Activated T-cell treated with anti-CD3 and anti-CD28 coated beads, Interleukin-2, amount 50 U/mL, for 72 hours (primary cell): ENCODE measurements around the gene CFAP410. TPM values are rescaled to one million over a fixed set of nuclear protein-coding genes. Genes with fewer than 3 reads are reported as not detected.
A peak's percentile ranks its signal among the peaks of the same experiment; 100 is the strongest.
"Not testable (repeated sequence)": the region's sequence is repeated elsewhere in the genome, so short reads cannot be mapped to it uniquely, and the experiment has no call there.

ENCODE experiments used
- ATAC-seq, 2 donors: fragments of 150-1000 bp; cut with Tn5 transposase; replicated peaks in 1 of 2; 2 replicates each; pipeline ENCODE4 v1.10.0; 2021; ENCODE audit warnings: moderate library complexity in 2 of 2, mild to moderate bottlenecking in 1 of 2
- DNase-seq, 2 donors: peaks; one replicate each; pipeline ENCODE4 v3.0.0; 2021 to 2022; ENCODE audit warnings: mixed read lengths in 1 of 2
- H3K27ac Mint-ChIP-seq: one replicate; pipeline ENCODE4 v1.8.0; 2022; ENCODE audit warnings: mild to moderate bottlenecking, moderate library complexity, mixed read lengths
- H3K27me3 Mint-ChIP-seq: one replicate; pipeline ENCODE4 v1.8.0; 2022; ENCODE audit warnings: low read depth, mixed read lengths
- H3K36me3 Mint-ChIP-seq, 2 donors: one replicate each; pipeline ENCODE4 v1.8.0; 2022; ENCODE audit warnings: mixed read lengths in 2 of 2, mild to moderate bottlenecking in 1 of 2; ENCODE audit not compliant: insufficient read depth in 2 of 2
- H3K4me1 Mint-ChIP-seq: one replicate; pipeline ENCODE4 v1.8.0; 2022; ENCODE audit warnings: low read depth, mixed read lengths
- H3K4me3 Mint-ChIP-seq, 2 donors: one replicate each; pipeline ENCODE4 v1.8.0; 2022; ENCODE audit warnings: mild to moderate bottlenecking in 2 of 2, mixed read lengths in 2 of 2, moderate library complexity in 2 of 2
- H3K9me3 Mint-ChIP-seq, 2 donors: one replicate each; pipeline ENCODE4 v1.8.0; 2022; ENCODE audit warnings: mixed read lengths in 2 of 2
- total RNA-seq, 2 donors: library from RNA; stranded (reverse); gene quantifications; one replicate each; pipeline ENCODE4 v1.2.3, GENCODE V29; 2022

The CFAP410 gene
- total RNA-seq, 2 donors from 2014 or later: 14.5 to 17.2 TPM

DNA sequence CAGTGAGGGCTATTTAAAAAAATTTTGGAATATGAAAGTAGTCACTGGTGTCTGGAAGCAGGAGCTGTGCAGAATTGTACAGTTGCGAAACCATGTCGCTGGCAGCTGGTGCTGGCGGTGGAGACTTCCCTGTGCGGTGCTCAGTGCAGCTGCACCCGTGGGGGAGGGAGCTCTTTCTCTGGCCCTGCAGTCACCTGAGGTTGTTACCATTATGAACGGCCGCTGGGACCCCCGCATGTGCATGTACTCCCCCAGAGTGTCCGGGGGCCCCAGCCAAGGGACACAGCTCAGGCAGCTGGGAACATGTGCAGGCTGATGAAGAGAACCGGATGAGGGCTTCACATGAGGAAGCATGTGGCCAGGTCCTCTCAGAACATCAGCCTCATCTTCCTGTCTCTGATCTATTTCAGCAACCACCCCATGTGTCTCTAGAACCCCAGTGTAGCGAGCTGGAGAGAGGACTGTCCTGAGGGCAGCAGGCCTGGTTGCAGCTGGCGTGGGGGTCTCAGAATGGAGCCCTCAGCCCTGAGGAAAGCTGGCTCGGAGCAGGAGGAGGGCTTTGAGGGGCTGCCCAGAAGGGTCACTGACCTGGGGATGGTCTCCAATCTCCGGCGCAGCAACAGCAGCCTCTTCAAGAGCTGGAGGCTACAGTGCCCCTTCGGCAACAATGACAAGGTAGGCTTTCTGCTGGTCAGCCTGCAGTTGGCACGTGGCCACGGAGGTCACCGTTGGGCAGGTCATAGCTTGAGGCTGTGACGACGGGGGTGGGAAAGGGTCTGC lies 14.2 kb upstream of the CFAP410 start, which contains the start of gene TRPM2:
TSS of gene TRPM2 (plus strand) at position 431 of the 780 bp plus-strand sequence. CDS start at position 511, 80 bp downstream.
- peaks cover 0 to 2% of the 10 kb centered on the region in 2 donors for H3K36me3 Mint-ChIP-seq
- peaks cover 52% of the 10 kb centered on the region for H3K4me1 Mint-ChIP-seq
- DNase-seq (peak; percentile 21 to 27), ATAC-seq (peak; percentile 61 to 70)
- no peak within 1 kb of the TSS for H3K27ac Mint-ChIP-seq
- peaks cover 12% of the 10 kb centered on the region for H3K27me3 Mint-ChIP-seq
- H3K9me3 Mint-ChIP-seq: no peaks in the 10 kb centered on the region
- H3K4me3 Mint-ChIP-seq: peak within 1 kb of the TSS; percentile 64 to 66

DNA sequence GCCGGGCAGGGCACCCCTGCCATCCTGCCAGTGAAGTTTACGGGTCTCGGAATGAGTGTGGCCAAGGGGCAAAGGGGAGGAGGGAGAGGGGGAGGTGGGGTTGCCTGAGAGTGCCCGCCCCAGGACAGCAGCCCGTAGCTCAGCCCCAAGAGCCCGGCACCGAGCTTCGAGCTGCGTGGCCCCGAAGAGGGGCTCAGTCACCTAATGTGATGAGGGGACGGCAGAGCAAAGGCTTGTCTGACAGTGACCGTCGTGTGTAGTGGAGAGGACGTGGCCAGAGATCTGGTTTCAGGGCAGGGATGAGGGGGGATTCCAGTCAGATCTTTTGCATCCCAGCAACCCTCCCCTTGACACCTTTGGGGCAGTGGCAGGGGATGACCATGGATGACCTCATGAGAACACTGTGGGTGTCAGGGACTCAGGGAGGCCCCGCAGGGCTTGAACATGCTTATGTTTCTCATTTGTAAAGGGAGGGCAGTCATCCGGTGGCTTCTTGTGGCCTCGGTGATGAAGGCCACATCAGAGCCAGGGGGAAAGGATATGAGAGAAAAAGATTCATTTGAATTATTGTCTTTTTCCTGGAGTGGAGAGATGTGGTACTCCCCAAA lies 13.2 kb upstream of the CFAP410 start:
- Mint-ChIP-seq H3K9me3 (no peaks in the 10 kb centered on the region), H3K27ac (no peak overlapping the region), H3K4me3 (peak overlapping the region; percentile 64 to 66), H3K27me3 (peaks cover 12% of the 10 kb centered on the region), H3K4me1 (peaks cover 52% of the 10 kb centered on the region), H3K36me3 (peaks cover 0 to 2% of the 10 kb centered on the region in 2 donors)
- no peak for DNase-seq
- ATAC-seq: peak; percentile 53 to 57

DNA sequence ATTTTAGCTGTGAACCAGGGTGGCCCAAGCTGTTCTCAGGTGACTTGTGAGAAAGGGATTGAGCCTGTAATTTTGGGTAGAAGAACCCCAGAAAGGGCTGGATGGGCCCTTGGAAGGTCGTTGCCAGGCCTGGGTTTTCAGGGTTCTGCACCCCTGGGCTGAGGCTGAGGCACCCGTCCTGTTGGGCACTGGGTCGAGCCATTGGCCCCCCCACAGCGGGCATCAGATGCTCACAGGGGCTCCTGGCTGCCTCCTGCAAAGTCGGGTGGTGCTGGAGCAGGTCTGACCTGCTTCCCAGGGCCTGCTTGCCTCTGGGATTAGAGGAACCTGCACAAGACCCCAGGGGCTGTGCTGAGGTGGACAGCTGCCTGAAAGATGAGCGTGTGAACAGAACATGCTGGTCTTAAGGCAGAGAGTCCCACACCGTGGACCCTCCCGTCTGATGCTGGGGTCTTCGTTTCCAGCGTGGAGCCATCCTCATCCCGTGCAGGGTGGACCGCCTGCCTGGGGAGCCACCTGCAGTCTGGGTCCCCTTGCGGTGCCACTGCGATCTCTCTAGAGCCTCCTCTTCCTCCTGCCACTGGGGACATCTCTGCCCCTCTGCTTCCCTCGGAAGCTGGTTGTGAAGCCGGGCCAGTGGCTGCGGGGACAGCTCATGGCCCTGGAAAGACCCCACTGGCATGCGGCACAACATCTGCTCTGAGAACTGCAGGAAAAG lies 12.5 kb upstream of the CFAP410 start:
- Mint-ChIP-seq H3K36me3 (peaks cover 0 to 2% of the 10 kb centered on the region in 2 donors), H3K4me3 (peak overlapping the region in 1 of 2 donors; percentile 15), H3K4me1 (peaks cover 48% of the 10 kb centered on the region), H3K27me3 (peaks cover 12% of the 10 kb centered on the region), H3K27ac (no peak overlapping the region), H3K9me3 (no peaks in the 10 kb centered on the region)
- ATAC-seq (no peak), DNase-seq (no peak)

DNA sequence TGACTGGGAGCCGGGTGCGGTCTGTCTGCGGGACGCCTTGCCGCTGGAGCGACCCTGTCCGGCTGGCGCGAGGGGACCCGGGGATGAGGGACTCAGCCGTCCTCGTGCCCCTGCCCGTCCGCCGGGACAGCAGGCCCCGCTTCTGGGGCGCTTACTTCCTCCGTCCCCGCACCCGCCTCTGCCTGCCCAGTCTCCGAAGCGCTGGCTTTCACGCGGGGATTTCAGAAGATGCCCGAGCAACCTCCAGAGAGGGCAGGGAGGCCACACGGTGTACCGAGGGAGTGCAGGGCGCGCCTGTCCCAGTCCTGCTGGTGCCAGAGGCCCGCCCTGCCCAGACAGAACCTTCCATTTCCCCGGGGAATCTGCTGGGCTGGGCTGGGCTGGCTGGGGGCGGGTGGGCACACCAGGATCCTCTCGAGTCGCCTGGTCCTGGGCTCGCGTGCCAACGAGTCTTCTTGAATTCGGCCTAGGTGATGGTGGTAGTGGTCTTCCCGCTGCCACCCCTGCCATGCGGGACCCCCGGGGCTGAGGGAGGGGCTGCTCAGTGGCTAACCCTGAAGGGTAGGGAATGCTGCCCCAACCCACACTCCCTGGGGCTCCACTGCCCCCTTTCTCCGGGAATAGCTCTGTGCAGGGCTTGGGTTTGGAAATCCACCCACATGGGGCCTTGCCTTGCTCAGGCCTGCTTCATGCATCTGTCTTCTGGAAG lies 11.7 kb upstream of the CFAP410 start:
- H3K9me3 Mint-ChIP-seq: no peaks in the 10 kb centered on the region

DNA sequence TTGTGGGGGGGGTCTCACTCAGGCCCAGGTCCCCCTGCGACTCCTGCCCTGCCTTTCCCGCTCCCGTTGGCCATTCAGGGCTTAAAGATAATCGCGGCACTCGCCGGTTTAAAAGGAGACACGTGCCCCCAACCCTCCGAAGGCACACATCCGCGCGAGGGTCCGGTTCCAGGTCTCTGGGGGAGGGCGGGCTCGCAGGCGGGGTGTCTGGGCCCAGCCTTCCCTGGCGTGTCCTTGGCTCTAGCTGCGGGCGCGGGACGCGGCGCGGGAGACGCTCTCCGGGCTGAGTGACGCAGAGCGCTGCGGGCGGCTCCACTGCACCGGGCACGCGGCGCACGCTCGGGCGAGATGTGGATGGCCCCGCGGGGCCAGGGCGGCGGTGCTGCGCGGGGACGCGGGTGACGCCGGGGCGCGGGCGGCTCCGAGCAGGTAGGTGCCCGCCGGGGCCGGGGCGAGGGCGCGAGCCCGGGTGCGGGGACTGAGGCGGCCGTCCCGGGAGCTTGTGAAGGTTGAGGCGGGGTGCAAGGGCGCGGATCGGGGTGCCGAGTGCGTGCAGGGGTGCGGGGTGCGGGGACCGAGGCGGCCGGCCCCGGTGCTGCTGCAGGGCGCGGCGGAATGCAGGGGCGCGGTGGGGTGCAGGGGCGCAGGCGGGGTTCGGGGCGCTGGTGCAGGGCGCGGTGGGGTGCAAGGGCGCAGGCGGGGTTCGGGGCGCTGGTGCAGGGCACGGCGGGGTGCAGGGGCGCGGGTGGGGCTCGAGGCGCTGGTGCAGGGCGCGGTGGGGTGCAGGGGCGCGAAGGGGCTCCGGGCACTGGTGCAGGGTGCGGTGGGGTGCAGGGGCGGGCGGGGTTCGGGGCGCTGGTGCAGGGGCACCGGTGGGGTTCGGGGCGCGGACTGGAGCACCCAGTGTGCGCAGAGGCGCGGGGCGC lies 10.9 kb upstream of the CFAP410 start:
- Mint-ChIP-seq H3K36me3 (no peaks in the 10 kb centered on the region), H3K27ac (no peak overlapping the region), H3K9me3 (no peaks in the 10 kb centered on the region), H3K4me1 (peaks cover 32% of the 10 kb centered on the region), H3K27me3 (peaks cover 12% of the 10 kb centered on the region), H3K4me3 (no peak overlapping the region)
- ATAC-seq: no peak
- DNase-seq: no peak

More for the DNA sequence above, 11.7 kb upstream of the CFAP410 start:
- H3K4me3 Mint-ChIP-seq: peak overlapping the region in 1 of 2 donors; percentile 15
- H3K4me1 Mint-ChIP-seq: peaks cover 40% of the 10 kb centered on the region
- DNase-seq (no peak), ATAC-seq (no peak)
- H3K27me3 Mint-ChIP-seq: peaks cover 12% of the 10 kb centered on the region
- H3K36me3 Mint-ChIP-seq: peaks cover 0 to 2% of the 10 kb centered on the region in 2 donors
- no peak overlapping the region for H3K27ac Mint-ChIP-seq

DNA sequence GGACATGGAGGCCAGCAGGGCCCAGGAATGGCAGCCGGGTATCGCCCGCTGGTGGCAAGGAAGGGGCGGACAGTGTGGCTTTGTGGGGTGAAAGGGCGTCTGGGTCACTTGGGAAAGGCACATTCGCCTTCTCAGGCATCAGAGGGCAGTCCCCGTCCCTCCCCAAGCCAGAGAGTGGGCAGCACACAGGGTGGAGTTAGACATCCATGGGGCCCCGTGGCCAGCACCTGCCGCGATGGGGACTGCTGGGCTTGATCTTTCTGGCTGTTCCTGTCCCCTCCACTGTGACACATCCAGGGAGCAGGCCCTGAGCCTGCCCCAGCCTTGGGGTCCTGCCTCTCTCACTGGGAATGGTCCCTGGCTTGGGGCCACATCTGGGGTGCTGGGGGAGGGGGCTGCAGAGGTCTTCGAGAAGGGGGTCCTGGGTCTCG lies 10.2 kb upstream of the CFAP410 start:
- no peaks in the 10 kb centered on the region for H3K9me3 Mint-ChIP-seq
- H3K4me3 Mint-ChIP-seq: peak overlapping the region in 1 of 2 donors; percentile 6
- no peak overlapping the region for H3K27ac Mint-ChIP-seq
- H3K27me3 Mint-ChIP-seq: peaks cover 12% of the 10 kb centered on the region
- no peaks in the 10 kb centered on the region for H3K36me3 Mint-ChIP-seq
- ATAC-seq (no peak), DNase-seq (no peak)
- peaks cover 25% of the 10 kb centered on the region for H3K4me1 Mint-ChIP-seq

DNA sequence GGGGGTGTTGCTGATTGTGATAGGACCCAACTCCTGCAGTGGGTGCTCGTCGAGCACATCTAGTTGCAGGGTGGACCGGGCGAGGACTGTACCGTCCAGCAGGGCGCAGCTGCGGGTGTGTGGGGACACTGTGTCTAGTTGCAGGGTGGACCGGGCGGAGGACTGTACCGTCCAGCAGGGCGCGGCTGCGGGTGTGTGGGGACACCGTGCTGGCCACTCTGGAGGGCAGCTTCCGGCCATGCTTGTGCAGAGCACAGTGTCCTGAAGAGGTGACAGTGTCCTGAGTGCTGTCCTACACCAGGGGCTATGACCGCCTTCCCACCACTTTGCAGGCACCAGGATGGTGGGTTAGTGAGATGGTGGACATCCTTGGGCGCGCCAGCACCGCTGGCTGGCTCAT lies 9.7 kb upstream of the CFAP410 start:
- H3K4me1 Mint-ChIP-seq: peaks cover 20% of the 10 kb centered on the region
- no peaks in the 10 kb centered on the region for H3K9me3 Mint-ChIP-seq
- ATAC-seq (no peak), DNase-seq (no peak)
- H3K36me3 Mint-ChIP-seq: no peaks in the 10 kb centered on the region
- H3K27ac Mint-ChIP-seq: no peak overlapping the region
- H3K27me3 Mint-ChIP-seq: peaks cover 12% of the 10 kb centered on the region
- peak overlapping the region in 1 of 2 donors; percentile 6 for H3K4me3 Mint-ChIP-seq

DNA sequence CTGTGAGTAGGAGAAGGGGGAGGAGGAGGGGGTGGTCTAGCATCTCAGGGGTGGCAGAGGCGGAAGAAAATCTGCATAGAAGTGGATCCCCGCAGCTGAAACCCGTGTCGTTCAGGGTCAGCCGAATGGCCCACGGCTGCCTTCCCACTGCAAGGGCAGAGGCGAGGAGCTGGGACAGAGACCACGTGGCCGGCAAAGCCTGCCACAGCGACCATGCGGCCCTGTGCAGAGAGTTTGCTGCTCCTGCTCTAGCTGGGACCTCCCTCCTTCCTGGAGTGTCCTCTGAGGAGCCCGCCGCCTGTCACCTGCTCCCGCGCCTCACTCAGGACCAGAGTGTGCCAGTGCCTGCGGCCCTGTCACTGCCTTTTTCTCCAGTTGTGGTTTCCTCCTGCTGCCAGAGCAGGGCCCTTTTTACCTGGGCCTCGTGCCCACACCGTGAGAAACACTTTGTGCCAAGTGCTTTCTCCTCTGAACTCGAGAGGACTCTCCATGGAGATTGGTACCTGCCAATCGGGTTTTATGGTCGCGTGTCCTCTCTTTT lies 8.8 kb upstream of the CFAP410 start:
- ATAC-seq (no peak), DNase-seq (no peak)
- peaks cover 12% of the 10 kb centered on the region for H3K27me3 Mint-ChIP-seq
- no peaks in the 10 kb centered on the region for H3K36me3 Mint-ChIP-seq
- H3K4me1 Mint-ChIP-seq: peaks cover 11% of the 10 kb centered on the region
- no peak overlapping the region for H3K4me3 Mint-ChIP-seq
- H3K27ac Mint-ChIP-seq: no peak overlapping the region
- H3K9me3 Mint-ChIP-seq: no peaks in the 10 kb centered on the region

DNA sequence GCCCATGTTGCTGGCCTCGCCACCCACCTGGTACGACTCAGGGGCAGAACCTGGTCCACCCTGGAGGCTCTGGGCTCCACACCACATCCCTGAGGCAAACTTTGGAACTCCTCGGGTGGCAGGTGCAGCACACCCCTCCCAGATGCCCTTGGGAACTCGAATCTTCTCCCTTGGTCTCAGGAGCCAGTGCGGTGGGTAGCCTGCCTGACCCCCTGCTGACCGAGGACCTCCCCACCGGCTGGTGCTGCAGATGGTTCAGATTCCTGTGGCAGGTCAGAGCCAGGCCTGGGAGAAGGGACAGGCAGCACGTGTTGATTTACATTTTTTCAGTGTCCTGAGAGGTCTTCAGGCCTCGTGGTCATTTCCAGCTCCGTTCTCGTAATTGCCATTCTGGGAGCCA lies 6.3 kb upstream of the CFAP410 start:
- DNase-seq (no peak), ATAC-seq (no peak)
- H3K27me3 Mint-ChIP-seq: no peaks in the 10 kb centered on the region
- no peaks in the 10 kb centered on the region for H3K9me3 Mint-ChIP-seq
- H3K4me3 Mint-ChIP-seq: no peak overlapping the region
- no peak overlapping the region for H3K27ac Mint-ChIP-seq
- peaks cover 6% of the 10 kb centered on the region for H3K4me1 Mint-ChIP-seq
- no peaks in the 10 kb centered on the region for H3K36me3 Mint-ChIP-seq

DNA sequence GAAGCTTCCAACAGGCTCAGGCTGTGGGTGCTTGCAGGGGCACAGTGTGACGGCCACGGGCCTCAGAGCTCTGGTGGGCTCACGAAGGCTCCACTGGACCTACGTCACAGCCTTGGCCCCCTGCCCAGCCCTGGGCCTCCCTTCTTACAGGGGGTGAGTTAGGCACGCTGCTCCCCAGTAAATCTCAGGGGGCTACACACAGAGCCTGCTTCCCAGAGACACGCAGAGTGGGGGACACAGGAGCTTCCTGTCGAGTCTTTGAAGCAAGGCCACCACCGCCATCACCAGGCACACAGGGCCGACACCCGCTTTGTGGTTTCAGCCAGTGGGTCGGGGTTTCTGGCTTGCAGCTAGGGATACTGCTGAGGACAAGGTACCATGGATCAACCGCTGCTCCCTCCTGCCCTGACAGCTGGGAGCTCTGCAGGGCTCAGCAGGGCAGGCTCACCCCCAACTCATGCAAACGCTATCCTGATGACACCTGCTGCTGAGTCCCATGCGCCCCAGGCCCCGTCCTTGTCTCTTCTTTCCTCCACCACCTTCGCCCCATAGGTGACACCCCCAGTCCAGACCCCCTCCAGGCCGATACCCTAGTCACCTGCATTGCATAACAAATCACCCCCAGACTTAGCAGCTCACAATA lies 5.5 kb upstream of the CFAP410 start:
- Mint-ChIP-seq H3K4me3 (no peak overlapping the region), H3K27me3 (no peaks in the 10 kb centered on the region), H3K36me3 (no peaks in the 10 kb centered on the region), H3K27ac (no peak overlapping the region), H3K4me1 (peaks cover 14% of the 10 kb centered on the region), H3K9me3 (no peaks in the 10 kb centered on the region)
- DNase-seq: no peak
- no peak for ATAC-seq

DNA sequence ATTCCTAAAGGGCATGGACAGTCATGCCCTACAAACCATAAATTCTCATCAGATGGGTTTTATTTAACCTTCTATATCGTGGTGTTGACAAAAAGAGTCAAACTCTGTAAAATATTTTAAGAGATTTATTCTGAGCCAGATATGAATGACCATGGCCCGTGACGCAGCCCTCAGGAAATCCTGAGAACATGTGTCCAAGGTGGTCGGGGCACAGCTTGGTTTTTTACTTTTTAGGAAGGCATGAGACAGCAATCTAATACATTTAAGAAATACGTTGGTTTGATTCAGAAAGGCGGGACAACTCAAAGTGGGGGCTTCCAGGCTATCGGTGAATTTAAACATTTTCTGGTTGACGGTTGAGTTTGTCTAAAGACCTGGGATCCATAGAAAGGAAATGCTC lies 3.8 kb upstream of the CFAP410 start:
- DNase-seq, H3K27ac Mint-ChIP-seq, H3K36me3 Mint-ChIP-seq, H3K4me3 Mint-ChIP-seq, H3K9me3 Mint-ChIP-seq, H3K27me3 Mint-ChIP-seq, ATAC-seq: not testable (repeated sequence)
- H3K4me1 Mint-ChIP-seq: peaks cover 23% of the 10 kb centered on the region
